DOHH2 (cell line): ENCODE measurements around the gene CACNA1A.

Experiments used
- H3F3A ChIP-seq: fragments of 200-600 bp; sonication (generic), shearing (Covaris generic); 2 replicates; pipeline ENCODE4 v1.6.0; 2016; ENCODE audit warnings: antibody characterized with exemption, mild to moderate bottlenecking; ENCODE audit not compliant: control insufficient read depth, insufficient read depth
- H3K27ac ChIP-seq: fragments of 200-600 bp; sonication (generic); 2 replicates; pipeline ENCODE4 v1.5.1; 2014; ENCODE audit warnings: low read depth, mild to moderate bottlenecking, low read length, moderate library complexity
- H3K27me3 ChIP-seq: fragments of 200-600 bp; sonication (generic); 2 replicates; pipeline ENCODE4 v1.6.1; 2014; ENCODE audit warnings: mild to moderate bottlenecking, low read length, mixed read lengths; ENCODE audit not compliant: control insufficient read depth
- H3K36me3 ChIP-seq: fragments of 200-600 bp; sonication (generic); 2 replicates; pipeline ENCODE4 v1.6.1; 2014; ENCODE audit warnings: mild to moderate bottlenecking, low read length, moderate library complexity, mixed read lengths; ENCODE audit not compliant: control insufficient read depth
- H3K4me1 ChIP-seq: fragments of 200-600 bp; sonication (generic); 2 replicates; pipeline ENCODE4 v1.6.1; 2014; ENCODE audit warnings: mild to moderate bottlenecking, low read length, mixed read lengths; ENCODE audit not compliant: control insufficient read depth
- H3K4me2 ChIP-seq: fragments of 200-600 bp; sonication (generic); 2 replicates; pipeline ENCODE4 v1.6.0; 2014; ENCODE audit warnings: mild to moderate bottlenecking, low read length, moderate library complexity
- H3K4me3 ChIP-seq: fragments of 200-600 bp; sonication (generic); 2 replicates; pipeline ENCODE4 v1.5.1; 2014; ENCODE audit warnings: mild to moderate bottlenecking, low read length, mixed read lengths
- H3K79me2 ChIP-seq: fragments of 200-600 bp; sonication (generic); 2 replicates; pipeline ENCODE4 v1.6.1; 2014; ENCODE audit warnings: mild to moderate bottlenecking, low read length, mixed read lengths; ENCODE audit not compliant: control insufficient read depth
- H3K9me2 ChIP-seq: fragments of 200-600 bp; sonication (generic); replicated peaks from 2 replicates; pipeline ENCODE4 v1.6.1; 2014; ENCODE audit warnings: mild to moderate bottlenecking, low read length, mixed read lengths; ENCODE audit not compliant: control insufficient read depth
- H3K9me3 ChIP-seq: fragments of 200-600 bp; sonication (generic); 2 replicates; pipeline ENCODE4 v1.6.1; 2014; ENCODE audit warnings: antibody characterized with exemption, low read length, mixed read lengths; ENCODE audit not compliant: control insufficient read depth, insufficient read depth
- H4K20me1 ChIP-seq: fragments of 200-600 bp; sonication (generic); 2 replicates; pipeline ENCODE4 v1.6.0; 2014; ENCODE audit warnings: low read depth, mild to moderate bottlenecking, antibody characterized with exemption, low read length, moderate library complexity; ENCODE audit not compliant: control insufficient read depth, insufficient read depth
- EZH2phosphoT487 ChIP-seq: fragments of 200-600 bp; sonication (generic); IDR thresholded peaks from 2 replicates; pipeline ENCODE4 v1.6.1; 2017; ENCODE audit warnings: borderline replicate concordance, mild to moderate bottlenecking, antibody characterized with exemption, low read length, moderate library complexity, mixed read lengths
- TF ChIP-seq, protein P1 (sequence below): fragments of 200-600 bp; sonication (generic); IDR thresholded peaks from one replicate; pipeline ENCODE4 v1.5.1; 2014; ENCODE audit warnings: antibody characterized with exemption, mild to moderate bottlenecking, low read depth, low read length; ENCODE audit not compliant: poor library complexity, severe bottlenecking

CACNA1A gene

GRCh38 chr19:13225973-13226865, 280.1 kb downstream of the CACNA1A start:
- H3K27ac ChIP-seq: no peak overlapping the region
- no peaks in the 10 kb centered on the region for H3K36me3 ChIP-seq
- no peak for TF ChIP-seq EZH2phosphoT487
- TF ChIP-seq, protein P1, sequence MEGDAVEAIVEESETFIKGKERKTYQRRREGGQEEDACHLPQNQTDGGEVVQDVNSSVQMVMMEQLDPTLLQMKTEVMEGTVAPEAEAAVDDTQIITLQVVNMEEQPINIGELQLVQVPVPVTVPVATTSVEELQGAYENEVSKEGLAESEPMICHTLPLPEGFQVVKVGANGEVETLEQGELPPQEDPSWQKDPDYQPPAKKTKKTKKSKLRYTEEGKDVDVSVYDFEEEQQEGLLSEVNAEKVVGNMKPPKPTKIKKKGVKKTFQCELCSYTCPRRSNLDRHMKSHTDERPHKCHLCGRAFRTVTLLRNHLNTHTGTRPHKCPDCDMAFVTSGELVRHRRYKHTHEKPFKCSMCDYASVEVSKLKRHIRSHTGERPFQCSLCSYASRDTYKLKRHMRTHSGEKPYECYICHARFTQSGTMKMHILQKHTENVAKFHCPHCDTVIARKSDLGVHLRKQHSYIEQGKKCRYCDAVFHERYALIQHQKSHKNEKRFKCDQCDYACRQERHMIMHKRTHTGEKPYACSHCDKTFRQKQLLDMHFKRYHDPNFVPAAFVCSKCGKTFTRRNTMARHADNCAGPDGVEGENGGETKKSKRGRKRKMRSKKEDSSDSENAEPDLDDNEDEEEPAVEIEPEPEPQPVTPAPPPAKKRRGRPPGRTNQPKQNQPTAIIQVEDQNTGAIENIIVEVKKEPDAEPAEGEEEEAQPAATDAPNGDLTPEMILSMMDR: no peak
- no peaks in the 10 kb centered on the region for H3K9me3 ChIP-seq
- no peaks in the 10 kb centered on the region for H4K20me1 ChIP-seq
- H3K9me2 ChIP-seq: no peaks in the 10 kb centered on the region
- no peaks in the 10 kb centered on the region for H3F3A ChIP-seq
- no peak overlapping the region for H3K4me3 ChIP-seq
- no peaks in the 10 kb centered on the region for H3K4me1 ChIP-seq
- no peak overlapping the region for H3K4me2 ChIP-seq
- no peaks in the 10 kb centered on the region for H3K79me2 ChIP-seq
- peaks cover 10% of the 10 kb centered on the region for H3K27me3 ChIP-seq

DNA sequence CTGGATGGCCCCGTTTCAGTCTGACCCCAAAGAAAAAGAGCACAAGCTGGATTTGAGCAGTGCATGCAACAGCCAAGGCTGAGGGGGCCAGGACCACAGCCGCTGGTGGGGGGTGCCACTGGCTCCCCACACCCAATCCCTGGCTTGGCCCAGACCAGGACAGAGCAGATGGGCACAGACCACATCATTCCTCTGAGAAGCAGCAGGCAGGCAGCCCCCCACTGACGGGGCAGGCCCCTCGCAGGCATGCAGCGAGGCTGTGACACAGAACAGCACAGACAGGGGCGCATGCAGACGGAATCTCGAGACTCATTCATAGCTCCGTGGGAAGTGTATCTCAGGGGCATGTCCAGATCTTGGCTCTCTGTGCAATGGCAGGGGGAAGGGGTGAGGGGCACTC, 281.2 kb downstream of the CACNA1A start:
- Histone ChIP-seq H3K27ac (no peak overlapping the region), H3K4me2 (no peak overlapping the region), H3K36me3 (no peaks in the 10 kb centered on the region), H3K79me2 (no peaks in the 10 kb centered on the region), H3F3A (no peaks in the 10 kb centered on the region), H4K20me1 (no peaks in the 10 kb centered on the region), H3K4me3 (no peak overlapping the region), H3K9me2 (no peaks in the 10 kb centered on the region), H3K27me3 (peaks cover 10% of the 10 kb centered on the region), H3K4me1 (no peaks in the 10 kb centered on the region; the same call in 1 of the 2 replicates), H3K9me3 (no peaks in the 10 kb centered on the region)
- TF ChIP-seq, protein P1: no peak
- no peak for TF ChIP-seq EZH2phosphoT487

DNA sequence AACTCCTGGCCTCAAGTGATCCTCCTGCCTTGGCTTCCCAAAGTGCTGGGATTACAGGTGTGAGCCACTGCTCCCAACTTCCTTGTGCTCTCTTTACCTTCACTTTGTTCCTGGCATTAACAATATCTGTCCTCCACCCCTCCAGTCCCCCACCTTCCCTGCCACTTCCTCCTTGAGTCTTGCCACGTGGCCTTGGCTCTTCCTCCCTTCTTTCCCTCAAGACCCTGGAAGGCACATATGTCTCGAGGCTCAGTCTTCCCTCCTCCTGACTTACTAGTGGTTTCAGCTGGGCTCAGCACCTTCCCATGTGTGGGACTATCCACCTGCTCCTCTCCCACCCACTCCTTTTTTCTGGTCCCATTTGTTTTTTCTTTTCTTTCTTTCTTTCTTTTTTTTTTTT, 285.4 kb downstream of the CACNA1A start:
- Histone ChIP-seq H4K20me1 (no peaks in the 10 kb centered on the region), H3K4me1 (peaks cover 1% of the 10 kb centered on the region), H3K4me2 (no peak overlapping the region), H3K27me3 (no peaks in the 10 kb centered on the region), H3K36me3 (no peaks in the 10 kb centered on the region), H3F3A (no peaks in the 10 kb centered on the region), H3K79me2 (no peaks in the 10 kb centered on the region), H3K9me2 (no peaks in the 10 kb centered on the region), H3K9me3 (no peaks in the 10 kb centered on the region), H3K27ac (no peak overlapping the region), H3K4me3 (no peak overlapping the region)
- no peak for TF ChIP-seq EZH2phosphoT487
- TF ChIP-seq, protein P1: no peak
